Measurements from ENCODE around the gene TMCO5A.
"Not testable (repeated sequence)": the region's sequence is repeated elsewhere in the genome, so short reads cannot be mapped to it uniquely, and the experiment has no call there.

Gene TMCO5A

GRCh38 chr15:37931868-37932267 lies 2.6 kb upstream of the TMCO5A start:
- DNase-seq (no peak), ATAC-seq (no peak)
- H3K27me3 Mint-ChIP-seq = peaks cover 7% of the 10 kb centered on the region
- H3K4me3 Mint-ChIP-seq = no peak overlapping the region
- no peaks in the 10 kb centered on the region for H3K9me3 Mint-ChIP-seq
- no peaks in the 10 kb centered on the region for H3K4me1 Mint-ChIP-seq
- no peaks in the 10 kb centered on the region for H3K36me3 Mint-ChIP-seq (ENCODE audit: low read depth)
- no peak overlapping the region for H3K27ac Mint-ChIP-seq

- DNase-seq = no peak
- Mint-ChIP-seq H3K4me3 (no peak overlapping the region), H3K9me3 (no peaks in the 10 kb centered on the region), H3K4me1 (no peaks in the 10 kb centered on the region), H3K36me3 (ENCODE audit: low read depth) (no peaks in the 10 kb centered on the region), H3K27ac (no peak overlapping the region), H3K27me3 (peaks cover 5% of the 10 kb centered on the region)
- ATAC-seq = no peak
Measured at GRCh38 chr15:37932549-37932948, 1.9 kb upstream of the TMCO5A start.

- ATAC-seq (no peak), DNase-seq (no peak)
- Mint-ChIP-seq H3K4me1 (no peaks in the 10 kb centered on the region), H3K36me3 (ENCODE audit: low read depth) (no peaks in the 10 kb centered on the region), H3K27me3 (peaks cover 5% of the 10 kb centered on the region), H3K27ac (no peak overlapping the region), H3K9me3 (no peaks in the 10 kb centered on the region), H3K4me3 (no peak overlapping the region)
Measured at GRCh38 chr15:37933666-37934065, 774 bp upstream of the TMCO5A start.

- ATAC-seq = no peak
- H3K4me1 Mint-ChIP-seq = no peaks in the 10 kb centered on the region
- H3K27ac Mint-ChIP-seq = no peak overlapping the region
- no peak for DNase-seq
- no peak overlapping the region for H3K4me3 Mint-ChIP-seq
- H3K27me3 Mint-ChIP-seq = peaks cover 5% of the 10 kb centered on the region
- no peaks in the 10 kb centered on the region for H3K9me3 Mint-ChIP-seq
- H3K36me3 Mint-ChIP-seq (ENCODE audit: low read depth) = no peaks in the 10 kb centered on the region
Measured at GRCh38 chr15:37940876-37941275, 6.4 kb downstream of the TMCO5A start.

GRCh38 chr15:37941779-37942178 lies 7.3 kb downstream of the TMCO5A start:
- H3K4me1 Mint-ChIP-seq = no peaks in the 10 kb centered on the region

GRCh38 chr15:37951999-37952398 lies 17.6 kb downstream of the TMCO5A start:
- Mint-ChIP-seq H3K4me3 (no peak overlapping the region), H3K27ac (no peak overlapping the region), H3K36me3 (ENCODE audit: low read depth) (no peaks in the 10 kb centered on the region), H3K27me3 (peaks cover 8% of the 10 kb centered on the region), H3K4me1 (no peaks in the 10 kb centered on the region), H3K9me3 (no peaks in the 10 kb centered on the region)
- no peak for ATAC-seq
- DNase-seq = no peak

More at GRCh38 chr15:37941779-37942178, 7.3 kb downstream of the TMCO5A start:
- Mint-ChIP-seq H3K27ac (no peak overlapping the region), H3K36me3 (ENCODE audit: low read depth) (no peaks in the 10 kb centered on the region), H3K27me3 (peaks cover 3% of the 10 kb centered on the region), H3K9me3 (no peaks in the 10 kb centered on the region), H3K4me3 (no peak overlapping the region)
- ATAC-seq (no peak), DNase-seq (no peak)

GRCh38 chr15:37960742-37961141 lies 26.3 kb downstream of the TMCO5A start:
- H3K27me3 Mint-ChIP-seq; ATAC-seq; DNase-seq; H3K4me1 Mint-ChIP-seq; H3K36me3 Mint-ChIP-seq (ENCODE audit: low read depth); H3K4me3 Mint-ChIP-seq; H3K27ac Mint-ChIP-seq; H3K9me3 Mint-ChIP-seq: not testable (repeated sequence)

GRCh38 chr15:37967788-37968187 lies 33.3 kb downstream of the TMCO5A start:
- Mint-ChIP-seq H3K9me3 (peaks cover 3% of the 10 kb centered on the region), H3K4me1 (no peaks in the 10 kb centered on the region), H3K4me3 (no peak overlapping the region), H3K27me3 (peaks cover 7% of the 10 kb centered on the region), H3K36me3 (ENCODE audit: low read depth) (no peaks in the 10 kb centered on the region), H3K27ac (no peak overlapping the region)
- DNase-seq = no peak
- no peak for ATAC-seq

- Mint-ChIP-seq H3K36me3 (ENCODE audit: low read depth) (no peaks in the 10 kb centered on the region), H3K9me3 (peaks cover 4% of the 10 kb centered on the region), H3K27me3 (no peaks in the 10 kb centered on the region), H3K4me3 (no peak overlapping the region), H3K4me1 (no peaks in the 10 kb centered on the region), H3K27ac (no peak overlapping the region)
- DNase-seq (no peak), ATAC-seq (no peak)
Measured at GRCh38 chr15:37973856-37974255, 39.4 kb downstream of the TMCO5A start.

GRCh38 chr15:37978231-37978630 lies 43.8 kb downstream of the TMCO5A start:
- no peak for ATAC-seq
- H3K27me3 Mint-ChIP-seq = peaks cover 2% of the 10 kb centered on the region
- no peak overlapping the region for H3K4me3 Mint-ChIP-seq
- H3K9me3 Mint-ChIP-seq = no peaks in the 10 kb centered on the region
- H3K27ac Mint-ChIP-seq = no peak overlapping the region
- DNase-seq = no peak
- no peaks in the 10 kb centered on the region for H3K4me1 Mint-ChIP-seq
- H3K36me3 Mint-ChIP-seq (ENCODE audit: low read depth) = no peaks in the 10 kb centered on the region

GRCh38 chr15:37979671-37980409 lies 45.4 kb downstream of the TMCO5A start:
- H3K4me1 Mint-ChIP-seq = no peaks in the 10 kb centered on the region
- H3K4me3 Mint-ChIP-seq = no peak overlapping the region
- peaks cover 2% of the 10 kb centered on the region for H3K27me3 Mint-ChIP-seq
- H3K9me3 Mint-ChIP-seq = no peaks in the 10 kb centered on the region
- ATAC-seq (no peak), DNase-seq (no peak)
- H3K27ac Mint-ChIP-seq = no peak overlapping the region
- H3K36me3 Mint-ChIP-seq (ENCODE audit: low read depth) = no peaks in the 10 kb centered on the region

- ATAC-seq (no peak), DNase-seq (no peak)
- Mint-ChIP-seq H3K27ac (no peak overlapping the region), H3K4me3 (no peak overlapping the region), H3K27me3 (peaks cover 4% of the 10 kb centered on the region), H3K4me1 (no peaks in the 10 kb centered on the region), H3K36me3 (ENCODE audit: low read depth) (no peaks in the 10 kb centered on the region), H3K9me3 (no peaks in the 10 kb centered on the region)
Measured at GRCh38 chr15:37981201-37981600, 46.8 kb downstream of the TMCO5A start.

- no peak for ATAC-seq
- Mint-ChIP-seq H3K36me3 (ENCODE audit: low read depth) (no peaks in the 10 kb centered on the region), H3K27me3 (peaks cover 4% of the 10 kb centered on the region), H3K9me3 (no peaks in the 10 kb centered on the region), H3K4me3 (no peak overlapping the region), H3K4me1 (no peaks in the 10 kb centered on the region), H3K27ac (no peak overlapping the region)
- no peak for DNase-seq
Measured at GRCh38 chr15:37981775-37982174, 47.3 kb downstream of the TMCO5A start.

GRCh38 chr15:37984368-37984767 lies 49.9 kb downstream of the TMCO5A start:
- Mint-ChIP-seq H3K4me3 (no peak overlapping the region), H3K27me3 (peaks cover 4% of the 10 kb centered on the region), H3K27ac (no peak overlapping the region), H3K36me3 (ENCODE audit: low read depth) (no peaks in the 10 kb centered on the region), H3K9me3 (peaks cover 9% of the 10 kb centered on the region), H3K4me1 (no peaks in the 10 kb centered on the region)
- DNase-seq = no peak
- ATAC-seq = no peak

GRCh38 chr15:37995461-37996347 lies 61.3 kb downstream of the TMCO5A start:
- Mint-ChIP-seq H3K4me3 (no peak overlapping the region), H3K9me3 (peaks cover 5% of the 10 kb centered on the region), H3K4me1 (no peaks in the 10 kb centered on the region), H3K27me3 (peaks cover 11% of the 10 kb centered on the region), H3K36me3 (ENCODE audit: low read depth) (no peaks in the 10 kb centered on the region), H3K27ac (no peak overlapping the region)
- DNase-seq (no peak), ATAC-seq (no peak)

Data from activated naive CD8-positive, alpha-beta T cell treated with anti-CD3 and anti-CD28 coated beads, Interleukin-2, amount 50 U/mL, for 24 hours (primary cell).